Erythroblast (primary cell): Measurements from ENCODE around the gene SCUBE1.

ENCODE experiments used
- DNase-seq, 2 experiments: peaks; one replicate each; lab custom pipeline; 2025; lab: John Stamatoyannopoulos, UW
- GATA1 ChIP-seq: IDR thresholded peaks from 2 replicates; pipeline ENCODE4 v1.6.1; 2011; ENCODE audit warnings: low read depth, mild to moderate bottlenecking, control low read depth, low read length, moderate library complexity
- POLR2A ChIP-seq: IDR thresholded peaks from 2 replicates; pipeline ENCODE4 v1.6.1; 2011; ENCODE audit warnings: mild to moderate bottlenecking, low read length

SCUBE1 gene

GRCh38 chr22:43267981-43268660 is 75.1 kb downstream of the SCUBE1 start:
- DNase-seq: no peak
- TF ChIP-seq GATA1: no peak
- TF ChIP-seq POLR2A: no peak

DNA sequence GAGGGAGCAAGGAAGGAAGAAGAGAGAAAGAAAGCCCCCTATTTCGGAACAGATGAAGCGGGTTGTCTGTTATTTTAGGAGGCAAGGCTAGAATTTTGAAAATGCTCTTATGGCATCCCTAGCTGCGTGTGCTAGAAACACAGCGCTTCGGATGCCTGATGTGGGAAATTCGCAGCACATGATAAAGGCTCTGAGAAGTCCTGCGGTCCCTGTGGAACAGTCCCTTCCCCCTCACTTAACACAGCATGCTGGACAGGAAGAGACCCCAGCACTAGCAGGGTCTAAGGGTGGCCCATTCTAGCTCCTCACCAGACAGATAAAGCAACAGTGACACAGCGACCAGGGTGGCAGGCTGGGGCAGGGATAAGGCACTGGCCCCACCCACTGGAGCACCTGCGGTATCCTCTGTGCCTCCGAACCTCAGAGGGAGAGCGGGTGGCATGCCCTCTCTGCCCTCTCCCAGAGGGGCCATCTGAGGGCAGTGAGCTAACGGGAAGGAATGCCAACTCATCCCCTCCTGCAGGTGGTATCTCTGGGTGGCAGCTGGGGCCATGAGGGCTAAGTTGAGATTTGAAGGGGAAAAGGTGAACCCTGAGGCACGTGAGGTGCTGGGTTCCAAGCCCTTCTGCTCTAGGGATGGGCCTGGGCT is 75.7 kb downstream of the SCUBE1 start:
- peak; percentile 37 to 38 for DNase-seq
- no peak for TF ChIP-seq GATA1
- TF ChIP-seq POLR2A: no peak

DNA sequence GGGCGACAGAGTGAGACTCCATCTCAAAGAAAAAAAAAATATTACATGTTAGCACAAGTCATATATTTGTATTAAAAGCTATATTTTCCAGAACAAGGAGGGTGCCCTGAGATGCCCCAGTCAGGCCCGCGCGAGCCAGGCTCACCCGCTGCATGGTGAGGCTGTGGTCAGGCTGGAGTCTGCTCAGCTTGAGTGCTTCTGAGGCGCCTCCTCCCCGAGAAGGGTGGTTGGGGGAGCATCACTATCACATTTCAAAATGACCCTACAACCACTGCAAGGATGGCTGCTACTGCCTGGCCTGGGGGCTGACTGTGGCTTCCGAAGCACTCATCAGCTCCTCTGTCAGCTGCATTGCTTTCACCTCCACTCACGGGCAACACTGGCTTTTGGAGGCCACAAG is 77.1 kb downstream of the SCUBE1 start:
- TF ChIP-seq GATA1: no peak
- TF ChIP-seq POLR2A: no peak
- no peak for DNase-seq

DNA sequence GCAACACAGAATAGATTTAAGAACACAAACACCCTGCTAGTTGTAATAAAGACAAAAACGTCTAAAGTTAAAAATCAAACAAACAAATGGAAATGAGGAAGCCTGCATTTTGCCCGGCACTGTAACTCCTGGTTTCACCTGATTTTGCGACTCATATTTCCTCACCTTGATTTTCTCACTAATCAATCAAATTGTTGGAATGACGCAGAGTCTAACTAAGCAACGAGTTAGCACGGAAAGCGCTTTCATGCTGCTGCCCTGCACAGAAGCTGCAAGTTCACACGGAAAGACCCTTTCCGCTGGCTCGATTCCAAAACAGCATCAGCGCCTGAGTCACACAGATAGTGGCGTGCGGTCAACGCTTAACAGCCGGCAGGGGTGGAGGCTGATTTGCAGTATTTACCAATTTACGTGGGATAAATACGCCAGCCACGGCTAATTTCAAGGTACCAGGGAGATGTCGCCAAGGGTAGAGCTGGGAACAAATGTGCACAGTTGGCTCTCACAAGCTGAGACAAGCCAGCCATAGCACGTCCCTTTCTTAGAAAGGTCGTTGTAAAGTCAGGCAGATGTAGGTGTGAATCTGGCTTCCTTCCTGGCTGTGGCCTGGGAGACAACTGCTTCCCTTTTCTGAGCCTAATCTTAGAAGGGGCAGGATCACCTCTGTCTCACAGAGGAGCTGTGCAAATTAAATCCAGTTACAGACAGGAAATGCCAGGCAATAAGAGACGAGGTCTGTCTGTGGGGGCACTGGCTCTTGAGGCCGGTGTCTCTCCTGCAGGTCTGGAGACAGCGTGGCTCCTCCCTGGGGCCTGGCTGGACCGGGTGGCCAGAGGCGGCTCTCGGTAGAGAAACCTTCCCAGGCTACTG is 79.3 kb downstream of the SCUBE1 start:
- TF ChIP-seq GATA1 (no peak), POLR2A (no peak)
- DNase-seq: peak; percentile 92 to 95

DNA sequence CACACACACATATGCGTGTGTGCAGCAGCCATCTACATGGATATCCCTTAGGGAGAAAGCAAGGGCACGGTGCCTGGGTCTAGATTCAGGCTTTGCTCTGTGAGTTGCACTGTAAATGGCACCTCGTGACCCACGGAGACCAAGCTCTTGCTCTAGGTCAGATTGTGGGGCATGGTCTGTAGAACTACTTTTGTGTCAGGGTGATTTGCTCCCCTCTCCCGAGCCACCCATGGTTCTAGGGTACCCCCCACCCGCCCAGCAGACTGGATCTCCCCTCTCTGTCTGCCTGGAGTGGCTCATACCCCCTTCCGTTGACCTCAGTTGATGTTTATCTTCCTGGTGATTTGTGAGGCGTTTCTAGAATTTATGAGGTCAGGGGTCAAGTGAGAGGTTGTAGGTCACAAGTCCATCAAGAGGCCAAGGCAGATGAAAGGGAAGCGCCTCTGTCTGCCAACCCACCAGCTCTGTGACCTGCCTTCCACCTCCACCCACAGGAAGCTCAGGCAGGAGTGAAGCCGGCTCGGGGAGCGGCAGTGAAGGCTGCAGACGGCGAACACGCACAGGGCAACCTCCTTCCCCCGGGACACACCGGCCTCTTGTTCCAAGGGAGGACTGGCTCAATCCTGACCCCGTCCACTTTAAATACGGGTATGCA is 80.1 kb downstream of the SCUBE1 start:
- DNase-seq: peak; percentile 42 to 55
- no peak for TF ChIP-seq GATA1
- TF ChIP-seq POLR2A: no peak

DNA sequence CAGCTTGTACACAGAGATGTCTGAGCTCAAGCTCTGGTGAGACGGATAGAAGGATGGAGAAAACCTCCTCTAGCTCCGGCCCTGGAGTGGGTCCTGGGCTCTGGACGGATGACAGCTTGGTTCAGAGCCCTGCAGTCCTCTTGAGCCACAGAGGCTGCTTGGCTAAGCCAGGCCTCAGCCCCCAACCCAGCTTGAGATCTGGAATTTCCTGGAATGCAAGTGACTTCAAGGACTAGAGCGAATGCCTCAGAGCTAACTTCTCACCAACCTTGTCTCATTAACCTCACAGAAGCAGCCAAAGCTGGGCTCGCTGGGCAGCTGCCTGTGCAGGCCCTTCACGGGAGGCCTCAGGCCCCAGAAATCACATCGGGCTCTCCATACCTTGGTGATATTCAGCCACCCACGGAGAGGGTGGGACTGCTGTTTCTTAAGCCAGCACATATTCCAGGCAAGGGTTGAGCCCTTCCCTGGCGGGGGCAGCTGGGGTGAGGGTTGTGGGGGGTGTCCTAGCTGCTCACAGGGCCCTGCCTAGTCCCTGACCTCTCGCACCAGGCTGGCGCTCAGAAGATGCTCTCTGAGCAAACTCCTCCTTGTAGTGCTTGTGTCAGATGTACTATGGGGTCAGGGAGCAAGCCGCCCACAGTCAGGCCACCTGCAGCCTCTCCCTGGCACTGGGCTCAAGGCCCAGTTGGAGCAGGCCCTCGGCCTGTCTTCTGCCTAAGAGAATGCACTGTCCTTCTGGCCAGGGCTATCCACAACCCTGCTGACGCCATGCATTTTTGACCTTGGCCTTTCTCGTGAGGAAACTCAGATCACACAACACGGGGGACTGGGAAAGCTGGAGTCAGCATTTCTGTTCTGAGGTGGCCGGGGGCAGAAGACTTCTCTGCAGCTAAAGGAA is 82.6 kb downstream of the SCUBE1 start:
- no peak for TF ChIP-seq POLR2A
- no peak for TF ChIP-seq GATA1
- no peak for DNase-seq

DNA sequence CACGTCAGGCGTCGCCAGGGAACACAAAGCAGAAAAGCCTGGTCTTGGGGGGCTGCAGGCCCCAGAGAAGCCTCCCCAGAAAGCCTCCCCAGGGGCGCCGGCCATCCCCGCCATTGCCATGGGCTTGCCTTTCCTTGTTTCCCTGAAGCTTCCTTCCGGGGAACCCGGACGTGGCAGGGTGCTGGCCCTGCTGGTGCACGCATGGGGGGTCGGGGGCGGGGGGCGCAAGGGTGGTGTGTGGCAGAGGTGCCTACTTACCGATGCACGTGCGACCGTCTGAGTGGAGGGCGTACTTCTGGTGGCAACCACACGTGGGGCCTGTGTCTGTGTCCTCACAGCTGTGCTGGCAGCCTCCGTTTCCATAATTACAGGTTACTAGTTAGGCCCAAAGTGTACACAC is 85.2 kb downstream of the SCUBE1 start:
- no peak for DNase-seq

DNA sequence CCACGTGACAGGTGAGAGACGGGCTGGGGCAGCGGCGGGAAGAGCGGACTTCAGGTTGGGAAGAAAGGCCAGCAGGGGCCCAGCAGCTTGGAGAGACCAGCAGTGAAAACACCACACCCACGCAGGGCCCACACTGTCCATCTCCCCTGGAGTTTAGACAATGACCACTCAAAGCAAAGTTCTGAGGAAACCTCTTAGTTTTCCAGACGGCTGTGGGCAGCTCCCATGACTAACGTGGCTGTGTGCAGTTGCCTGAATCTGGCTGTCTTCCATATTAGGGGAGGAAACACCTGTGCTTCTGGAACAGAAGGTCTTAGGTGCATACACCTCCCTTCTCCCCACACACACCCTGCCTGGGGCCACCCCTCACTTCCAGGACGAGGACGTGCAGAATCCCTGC is 85.6 kb downstream of the SCUBE1 start:
- no peak for TF ChIP-seq POLR2A
- no peak for TF ChIP-seq GATA1
- DNase-seq: no peak

More for the DNA sequence above, 85.2 kb downstream of the SCUBE1 start:
- TF ChIP-seq GATA1 (no peak), POLR2A (no peak)

- no peak for TF ChIP-seq POLR2A
- TF ChIP-seq GATA1: no peak
- DNase-seq: peak in 1 of 2 experiments; percentile 12
These were observed 86.1 kb downstream of the SCUBE1 start for GRCh38 chr22:43256976-43257545.

GRCh38 chr22:43256569-43256968 is 86.6 kb downstream of the SCUBE1 start:
- TF ChIP-seq POLR2A (no peak), GATA1 (no peak)

GRCh38 chr22:43255299-43255698 is 87.9 kb downstream of the SCUBE1 start:
- no peak for DNase-seq
- TF ChIP-seq GATA1 (no peak), POLR2A (no peak)

More at GRCh38 chr22:43256569-43256968, 86.6 kb downstream of the SCUBE1 start:
- DNase-seq: no peak

- no peak for DNase-seq
- no peak for TF ChIP-seq GATA1
- TF ChIP-seq POLR2A: no peak
These were observed 89.3 kb downstream of the SCUBE1 start for GRCh38 chr22:43253839-43254238.

DNA sequence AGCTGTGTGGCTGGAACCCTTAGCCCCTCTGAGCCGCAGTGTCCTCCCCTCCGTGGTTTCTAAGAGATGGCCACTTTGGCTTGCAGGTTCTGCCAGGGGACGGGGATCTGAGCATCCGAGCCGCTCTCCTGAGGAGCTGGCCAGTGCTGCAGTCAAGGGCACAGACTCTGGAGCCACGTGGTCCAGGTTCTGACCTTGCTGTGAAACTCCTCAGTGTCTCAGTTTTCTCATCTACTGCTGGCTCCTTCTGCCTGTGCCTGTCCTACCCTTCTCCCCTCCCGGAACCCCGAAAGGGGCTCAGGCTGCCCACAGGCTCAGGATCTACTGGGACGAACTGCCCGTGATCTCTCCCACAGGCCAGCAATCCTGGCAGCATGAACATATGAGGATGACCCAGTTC is 90.9 kb downstream of the SCUBE1 start:
- DNase-seq: no peak
- TF ChIP-seq GATA1 (no peak), POLR2A (no peak)
